HL-60 (cell line): ENCODE results near the gene MARCHF3.

ENCODE experiments used
- DNase-seq, 2 experiments: peaks; one replicate each; pipeline ENCODE4 v3.0.0-alpha.2; 2010 to 2020; ENCODE audit warnings: low read depth in 1 of 2, low spot score in 1 of 2
- H3K27ac ChIP-seq: fragments of 250-450 bp; sonication (Bioruptor Pico); replicated peaks from 2 replicates; pipeline ENCODE4 v1.5.1; 2020; ENCODE audit warnings: mild to moderate bottlenecking, moderate library complexity
- H3K27me3 ChIP-seq: fragments of 250-450 bp; sonication (Bioruptor Pico); 2 replicates; pipeline ENCODE4 v1.5.1; 2021; ENCODE audit warnings: mild to moderate bottlenecking, moderate library complexity; ENCODE audit not compliant: insufficient read depth, poor library complexity, severe bottlenecking
- H3K4me3 ChIP-seq: replicated peaks from 2 replicates; pipeline ENCODE4 v1.5.1; 2011; ENCODE audit warnings: mild to moderate bottlenecking, control low read depth, low read length; ENCODE audit not compliant: insufficient read depth
- GABPA ChIP-seq: IDR thresholded peaks from 2 replicates; pipeline ENCODE4 v1.6.1; 2012; ENCODE audit warnings: low read depth
- POLR2AphosphoS5 ChIP-seq: IDR thresholded peaks from 2 replicates; pipeline ENCODE4 v1.6.1; 2012; ENCODE audit warnings: low read depth
- SPI1 ChIP-seq: IDR thresholded peaks from 2 replicates; pipeline ENCODE4 v1.6.1; 2012; ENCODE audit warnings: low read depth, mild to moderate bottlenecking, borderline replicate concordance
- TF ChIP-seq, protein P1 (sequence below): IDR thresholded peaks from 2 replicates; pipeline ENCODE4 v1.6.1; 2012; ENCODE audit warnings: low read depth; ENCODE audit not compliant: insufficient replicate concordance
- TF ChIP-seq, protein P2 (sequence below): IDR thresholded peaks from one replicate; pipeline ENCODE4 v1.5.1; 2011; ENCODE audit warnings: low read length, control low read depth, inconsistent platforms; ENCODE audit not compliant: insufficient read depth

MARCHF3 gene

DNA sequence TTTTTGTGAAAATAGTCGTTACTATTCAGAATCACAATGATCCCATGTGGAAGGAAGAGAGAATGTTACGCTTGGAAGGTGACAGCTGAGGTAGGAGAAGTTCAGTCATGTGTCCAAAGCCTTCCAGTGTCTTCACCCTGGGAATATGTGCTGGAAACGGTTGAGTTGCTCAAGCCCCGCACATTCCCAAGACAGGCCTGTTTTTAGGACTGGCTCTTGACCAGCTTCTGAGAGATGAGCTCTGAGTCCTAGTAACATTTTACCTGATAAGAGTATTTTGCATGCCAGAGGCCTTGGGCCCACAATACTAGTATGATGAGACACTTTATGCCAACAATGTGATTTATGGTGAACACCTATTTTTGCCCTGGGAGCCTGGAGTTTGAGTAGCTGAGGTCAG, 151.7 kb downstream of the MARCHF3 start:
- no peak overlapping the region for H3K27ac ChIP-seq
- DNase-seq, result no peak
- TF ChIP-seq, protein P1, sequence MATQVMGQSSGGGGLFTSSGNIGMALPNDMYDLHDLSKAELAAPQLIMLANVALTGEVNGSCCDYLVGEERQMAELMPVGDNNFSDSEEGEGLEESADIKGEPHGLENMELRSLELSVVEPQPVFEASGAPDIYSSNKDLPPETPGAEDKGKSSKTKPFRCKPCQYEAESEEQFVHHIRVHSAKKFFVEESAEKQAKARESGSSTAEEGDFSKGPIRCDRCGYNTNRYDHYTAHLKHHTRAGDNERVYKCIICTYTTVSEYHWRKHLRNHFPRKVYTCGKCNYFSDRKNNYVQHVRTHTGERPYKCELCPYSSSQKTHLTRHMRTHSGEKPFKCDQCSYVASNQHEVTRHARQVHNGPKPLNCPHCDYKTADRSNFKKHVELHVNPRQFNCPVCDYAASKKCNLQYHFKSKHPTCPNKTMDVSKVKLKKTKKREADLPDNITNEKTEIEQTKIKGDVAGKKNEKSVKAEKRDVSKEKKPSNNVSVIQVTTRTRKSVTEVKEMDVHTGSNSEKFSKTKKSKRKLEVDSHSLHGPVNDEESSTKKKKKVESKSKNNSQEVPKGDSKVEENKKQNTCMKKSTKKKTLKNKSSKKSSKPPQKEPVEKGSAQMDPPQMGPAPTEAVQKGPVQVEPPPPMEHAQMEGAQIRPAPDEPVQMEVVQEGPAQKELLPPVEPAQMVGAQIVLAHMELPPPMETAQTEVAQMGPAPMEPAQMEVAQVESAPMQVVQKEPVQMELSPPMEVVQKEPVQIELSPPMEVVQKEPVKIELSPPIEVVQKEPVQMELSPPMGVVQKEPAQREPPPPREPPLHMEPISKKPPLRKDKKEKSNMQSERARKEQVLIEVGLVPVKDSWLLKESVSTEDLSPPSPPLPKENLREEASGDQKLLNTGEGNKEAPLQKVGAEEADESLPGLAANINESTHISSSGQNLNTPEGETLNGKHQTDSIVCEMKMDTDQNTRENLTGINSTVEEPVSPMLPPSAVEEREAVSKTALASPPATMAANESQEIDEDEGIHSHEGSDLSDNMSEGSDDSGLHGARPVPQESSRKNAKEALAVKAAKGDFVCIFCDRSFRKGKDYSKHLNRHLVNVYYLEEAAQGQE, result no peak
- TF ChIP-seq, protein P2, sequence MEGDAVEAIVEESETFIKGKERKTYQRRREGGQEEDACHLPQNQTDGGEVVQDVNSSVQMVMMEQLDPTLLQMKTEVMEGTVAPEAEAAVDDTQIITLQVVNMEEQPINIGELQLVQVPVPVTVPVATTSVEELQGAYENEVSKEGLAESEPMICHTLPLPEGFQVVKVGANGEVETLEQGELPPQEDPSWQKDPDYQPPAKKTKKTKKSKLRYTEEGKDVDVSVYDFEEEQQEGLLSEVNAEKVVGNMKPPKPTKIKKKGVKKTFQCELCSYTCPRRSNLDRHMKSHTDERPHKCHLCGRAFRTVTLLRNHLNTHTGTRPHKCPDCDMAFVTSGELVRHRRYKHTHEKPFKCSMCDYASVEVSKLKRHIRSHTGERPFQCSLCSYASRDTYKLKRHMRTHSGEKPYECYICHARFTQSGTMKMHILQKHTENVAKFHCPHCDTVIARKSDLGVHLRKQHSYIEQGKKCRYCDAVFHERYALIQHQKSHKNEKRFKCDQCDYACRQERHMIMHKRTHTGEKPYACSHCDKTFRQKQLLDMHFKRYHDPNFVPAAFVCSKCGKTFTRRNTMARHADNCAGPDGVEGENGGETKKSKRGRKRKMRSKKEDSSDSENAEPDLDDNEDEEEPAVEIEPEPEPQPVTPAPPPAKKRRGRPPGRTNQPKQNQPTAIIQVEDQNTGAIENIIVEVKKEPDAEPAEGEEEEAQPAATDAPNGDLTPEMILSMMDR, result no peak
- TF ChIP-seq GABPA, result no peak
- no peak for TF ChIP-seq SPI1
- no peak for TF ChIP-seq POLR2AphosphoS5
- no peak overlapping the region for H3K4me3 ChIP-seq
- no peaks in the 10 kb centered on the region for H3K27me3 ChIP-seq

DNA sequence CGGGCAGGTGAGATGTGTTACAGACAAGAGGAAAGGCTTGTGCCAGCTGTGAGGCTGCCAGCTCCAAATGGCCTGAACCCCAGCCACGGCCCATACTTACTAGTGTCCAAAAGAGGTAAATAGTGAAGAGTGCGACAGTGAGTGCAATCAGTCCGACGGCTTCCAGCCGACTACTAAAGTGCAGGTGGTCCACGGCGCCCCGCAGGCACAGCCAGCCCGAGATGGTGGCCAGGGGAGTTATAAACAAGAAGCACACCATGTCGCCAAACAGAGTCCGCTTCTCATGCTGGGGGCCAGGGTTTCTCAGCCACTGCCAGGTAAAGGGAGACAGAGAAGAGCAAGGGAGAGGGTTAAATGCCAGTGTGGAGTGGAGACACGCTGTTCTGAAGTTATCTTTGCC, 152.3 kb downstream of the MARCHF3 start:
- Histone ChIP-seq H3K4me3 (no peak overlapping the region), H3K27me3 (no peaks in the 10 kb centered on the region), H3K27ac (no peak overlapping the region)
- no peak for DNase-seq
- TF ChIP-seq SPI1, result no peak
- TF ChIP-seq POLR2AphosphoS5, result no peak
- TF ChIP-seq, protein P1, result no peak
- TF ChIP-seq, protein P2, result no peak
- no peak for TF ChIP-seq GABPA

DNA sequence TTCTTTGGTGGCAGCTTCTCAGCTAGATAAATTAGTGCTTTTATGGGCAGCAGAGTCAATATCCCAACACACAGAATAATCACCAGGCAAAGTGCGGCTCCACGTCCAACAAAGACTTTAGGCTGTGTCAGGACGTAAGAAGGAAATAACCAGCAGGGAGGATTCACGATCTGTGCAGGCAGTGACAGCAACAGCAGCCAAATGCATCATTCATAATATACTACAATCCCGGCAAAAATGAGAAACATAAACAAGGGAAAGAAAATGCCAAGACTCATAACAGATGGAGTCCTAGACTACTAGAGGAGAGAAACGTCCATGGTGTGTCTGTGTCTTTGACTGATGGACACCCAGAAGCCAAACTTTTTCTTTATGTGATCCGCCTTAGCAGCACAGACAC, 152.8 kb downstream of the MARCHF3 start:
- TF ChIP-seq GABPA (no peak), POLR2AphosphoS5 (no peak), SPI1 (no peak)
- TF ChIP-seq, protein P2, result no peak
- TF ChIP-seq, protein P1, result no peak
- DNase-seq, result no peak
- Histone ChIP-seq H3K4me3 (no peak overlapping the region), H3K27me3 (no peaks in the 10 kb centered on the region), H3K27ac (no peak overlapping the region)
